Chondrocyte (in vitro differentiated cells): ENCODE data around the gene REELD1. TPM values are rescaled to one million over a fixed set of nuclear protein-coding genes. Genes with fewer than 3 reads are reported as not detected.

Source experiments
- DNase-seq: peaks from one replicate; pipeline ENCODE4 v3.0.0; 2021; ENCODE audit warnings: mixed read lengths, low spot score
- H3K27ac Mint-ChIP-seq: one replicate; pipeline ENCODE4 v1.8.0; 2021; ENCODE audit warnings: mild to moderate bottlenecking, moderate library complexity, mixed read lengths; ENCODE audit not compliant: unreplicated experiment
- H3K27me3 Mint-ChIP-seq: 2 replicates; pipeline ENCODE4 v1.8.0; 2021; ENCODE audit warnings: low read depth, mixed read lengths
- H3K36me3 Mint-ChIP-seq: 2 replicates; pipeline ENCODE4 v1.8.0; 2021; ENCODE audit warnings: low read depth, mixed read lengths
- H3K4me1 Mint-ChIP-seq: 2 replicates; pipeline ENCODE4 v1.8.0; 2021; ENCODE audit warnings: low read depth, mild to moderate bottlenecking, mixed read lengths
- H3K4me3 Mint-ChIP-seq: one replicate; pipeline ENCODE4 v1.8.0; 2021; ENCODE audit warnings: mild to moderate bottlenecking, moderate library complexity, mixed read lengths; ENCODE audit not compliant: unreplicated experiment
- H3K9me3 Mint-ChIP-seq: 2 replicates; pipeline ENCODE4 v1.8.0; 2021; ENCODE audit warnings: low read depth, mixed read lengths
- total RNA-seq: library from RNA; stranded (reverse); gene quantifications from 3 replicates; pipeline ENCODE4 v1.2.1, GENCODE V29; 2021
- TF ChIP-seq, protein P1 (sequence below): fragments of 200-600 bp; sonication (generic); IDR thresholded peaks from 2 replicates; pipeline ENCODE4 v1.5.0; 2021; ENCODE audit warnings: antibody characterized with exemption, mild to moderate bottlenecking, moderate library complexity

REELD1 gene
- total RNA-seq, 1 donor from 2014 or later, result not detected

DNA sequence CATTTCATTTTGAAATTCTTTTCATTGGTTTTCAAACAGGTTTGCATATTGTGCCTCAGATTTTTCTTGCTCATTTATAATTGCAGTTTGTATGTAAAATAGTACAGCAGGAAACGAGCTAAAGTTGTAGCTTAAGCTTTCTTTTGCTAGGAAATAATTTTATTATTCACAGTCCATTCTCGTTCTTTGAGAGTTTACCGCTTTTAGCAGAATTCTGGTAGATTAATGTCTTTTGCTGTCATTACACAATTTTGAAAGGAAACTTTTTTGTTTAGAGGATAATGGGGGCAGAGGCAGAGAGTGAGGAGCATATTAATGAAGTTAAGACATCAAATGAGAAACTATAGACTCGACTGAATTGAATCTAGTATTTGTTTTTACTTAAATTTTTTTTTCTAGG is 28.3 kb upstream of the REELD1 start:
- Mint-ChIP-seq H3K27me3 (no peaks in the 10 kb centered on the region), H3K36me3 (peaks cover 9% of the 10 kb centered on the region), H3K27ac (no peak overlapping the region), H3K4me1 (peaks cover 6% of the 10 kb centered on the region), H3K9me3 (no peaks in the 10 kb centered on the region), H3K4me3 (no peak overlapping the region)
- DNase-seq, result no peak
- TF ChIP-seq, protein P1, sequence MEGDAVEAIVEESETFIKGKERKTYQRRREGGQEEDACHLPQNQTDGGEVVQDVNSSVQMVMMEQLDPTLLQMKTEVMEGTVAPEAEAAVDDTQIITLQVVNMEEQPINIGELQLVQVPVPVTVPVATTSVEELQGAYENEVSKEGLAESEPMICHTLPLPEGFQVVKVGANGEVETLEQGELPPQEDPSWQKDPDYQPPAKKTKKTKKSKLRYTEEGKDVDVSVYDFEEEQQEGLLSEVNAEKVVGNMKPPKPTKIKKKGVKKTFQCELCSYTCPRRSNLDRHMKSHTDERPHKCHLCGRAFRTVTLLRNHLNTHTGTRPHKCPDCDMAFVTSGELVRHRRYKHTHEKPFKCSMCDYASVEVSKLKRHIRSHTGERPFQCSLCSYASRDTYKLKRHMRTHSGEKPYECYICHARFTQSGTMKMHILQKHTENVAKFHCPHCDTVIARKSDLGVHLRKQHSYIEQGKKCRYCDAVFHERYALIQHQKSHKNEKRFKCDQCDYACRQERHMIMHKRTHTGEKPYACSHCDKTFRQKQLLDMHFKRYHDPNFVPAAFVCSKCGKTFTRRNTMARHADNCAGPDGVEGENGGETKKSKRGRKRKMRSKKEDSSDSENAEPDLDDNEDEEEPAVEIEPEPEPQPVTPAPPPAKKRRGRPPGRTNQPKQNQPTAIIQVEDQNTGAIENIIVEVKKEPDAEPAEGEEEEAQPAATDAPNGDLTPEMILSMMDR, result no peak

- Mint-ChIP-seq H3K4me3 (no peak overlapping the region), H3K36me3 (peaks cover 13% of the 10 kb centered on the region), H3K27ac (no peak overlapping the region), H3K4me1 (peaks cover 6% of the 10 kb centered on the region), H3K9me3 (no peaks in the 10 kb centered on the region), H3K27me3 (no peaks in the 10 kb centered on the region)
- TF ChIP-seq, protein P1, result no peak
- no peak for DNase-seq
Measured at GRCh38 chr4:146186596-146186995, 27.7 kb upstream of the REELD1 start.

DNA sequence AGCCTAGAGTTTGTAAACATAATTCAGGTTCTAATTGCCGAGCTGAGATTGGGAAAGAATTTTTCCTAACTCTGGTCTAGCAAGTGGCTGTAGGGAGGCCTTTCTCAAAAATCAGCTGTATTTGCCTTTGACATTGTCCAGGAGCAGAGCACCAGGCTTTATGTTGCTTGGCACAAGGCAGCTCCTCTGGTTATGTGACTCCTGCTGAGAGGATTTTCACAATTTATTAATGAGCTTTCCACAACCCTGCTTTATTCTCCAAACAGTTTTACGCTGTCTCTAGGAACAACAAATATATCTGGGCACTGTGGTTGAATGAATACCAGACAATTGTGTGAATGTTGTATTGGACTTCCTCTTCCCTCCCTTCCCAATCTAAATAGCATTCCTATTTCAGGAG is 23.9 kb upstream of the REELD1 start:
- Mint-ChIP-seq H3K4me3 (no peak overlapping the region), H3K9me3 (no peaks in the 10 kb centered on the region), H3K4me1 (peaks cover 6% of the 10 kb centered on the region), H3K36me3 (peaks cover 17% of the 10 kb centered on the region), H3K27ac (no peak overlapping the region), H3K27me3 (no peaks in the 10 kb centered on the region)
- no peak for DNase-seq
- TF ChIP-seq, protein P1, result no peak

DNA sequence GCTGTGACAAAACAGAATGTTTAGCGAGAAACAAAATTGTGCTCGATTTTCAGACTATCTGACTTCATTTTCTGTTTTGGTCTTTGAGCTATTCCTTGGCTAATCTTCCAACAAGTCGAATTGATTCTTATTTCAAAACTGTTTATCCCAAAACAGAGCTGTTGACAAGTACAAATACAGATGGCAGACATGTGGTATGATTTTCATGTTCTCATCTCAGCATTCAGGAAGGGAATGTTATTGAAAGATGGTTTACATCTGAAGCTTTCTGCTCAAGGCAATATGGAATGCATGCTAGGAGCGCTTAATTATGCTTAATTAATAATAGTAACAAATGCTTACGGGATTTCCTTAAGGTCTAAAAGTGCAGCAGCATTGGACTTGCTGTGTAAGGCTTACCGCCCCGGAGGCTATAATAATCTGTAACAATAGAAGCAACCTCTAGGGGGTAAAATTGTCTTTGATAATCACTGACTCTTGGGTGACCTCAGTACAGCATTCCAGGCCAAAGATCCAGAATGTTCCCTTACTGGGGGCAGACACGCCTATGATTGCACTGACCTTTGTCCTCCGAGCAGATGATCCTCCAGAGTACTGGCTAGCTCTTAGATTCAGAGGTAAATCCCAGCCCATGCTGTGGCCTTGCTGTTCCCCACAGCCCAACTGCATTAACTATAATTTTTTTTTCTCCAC is 22.4 kb upstream of the REELD1 start:
- peaks cover 15% of the 10 kb centered on the region for H3K36me3 Mint-ChIP-seq
- no peaks in the 10 kb centered on the region for H3K9me3 Mint-ChIP-seq
- H3K27ac Mint-ChIP-seq, result no peak overlapping the region
- H3K4me1 Mint-ChIP-seq, result peaks cover under 1% of the 10 kb centered on the region
- H3K4me3 Mint-ChIP-seq, result no peak overlapping the region
- DNase-seq, result no peak
- H3K27me3 Mint-ChIP-seq, result no peaks in the 10 kb centered on the region
- TF ChIP-seq, protein P1, result no peak

DNA sequence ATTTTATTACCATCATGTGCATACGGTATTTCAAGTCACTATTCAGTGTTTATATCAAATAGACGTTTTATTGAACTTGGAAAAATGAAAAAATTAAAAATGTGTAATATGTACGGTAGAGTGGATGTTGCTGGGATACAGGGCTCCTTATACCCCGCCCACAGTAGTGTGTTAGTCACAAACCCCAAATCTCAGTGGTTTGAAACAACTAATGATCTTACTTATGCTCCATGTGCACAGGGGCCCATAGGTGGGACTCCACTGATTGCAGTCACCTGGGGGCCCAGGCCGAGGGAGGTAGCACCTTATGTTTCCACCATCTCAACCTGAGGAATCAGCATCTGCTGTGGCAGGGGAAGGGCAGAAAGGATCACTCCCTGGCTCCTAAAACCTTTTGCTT is 20.7 kb upstream of the REELD1 start:
- H3K27ac Mint-ChIP-seq, result no peak overlapping the region
- peaks cover under 1% of the 10 kb centered on the region for H3K9me3 Mint-ChIP-seq

More for the DNA sequence above, 20.7 kb upstream of the REELD1 start:
- DNase-seq, result no peak
- no peaks in the 10 kb centered on the region for H3K27me3 Mint-ChIP-seq
- H3K4me1 Mint-ChIP-seq, result no peaks in the 10 kb centered on the region
- TF ChIP-seq, protein P1, result no peak
- peaks cover 11% of the 10 kb centered on the region for H3K36me3 Mint-ChIP-seq
- no peak overlapping the region for H3K4me3 Mint-ChIP-seq
